T-helper 1 cell treated with Interleukin-12 subunit alpha and Interleukin-12 subunit beta and Interleukin-4 antibody, amounts not matched to agents 30 μg/mL and 1 μg/mL, for 36 hours (primary cell): ENCODE results near the gene SVIL.
"Not testable (repeated sequence)": the region's sequence is repeated elsewhere in the genome, so short reads cannot be mapped to it uniquely, and the experiment has no call there.

Experiments used
- H3K27ac Mint-ChIP-seq: one replicate; pipeline ENCODE4 v1.8.0; 2021; ENCODE audit warnings: mild to moderate bottlenecking, mixed read lengths
- H3K27me3 Mint-ChIP-seq: one replicate; pipeline ENCODE4 v1.8.0; 2021; ENCODE audit warnings: low read depth, mixed read lengths
- H3K36me3 Mint-ChIP-seq: one replicate; pipeline ENCODE4 v1.8.0; 2021; ENCODE audit warnings: low read depth, mixed read lengths
- H3K4me1 Mint-ChIP-seq: one replicate; pipeline ENCODE4 v1.8.0; 2021; ENCODE audit warnings: low read depth, mixed read lengths
- H3K4me3 Mint-ChIP-seq: one replicate; pipeline ENCODE4 v1.8.0; 2021; ENCODE audit warnings: mild to moderate bottlenecking, moderate library complexity, mixed read lengths
- H3K9me3 Mint-ChIP-seq: one replicate; pipeline ENCODE4 v1.8.0; 2021; ENCODE audit warnings: mixed read lengths

The SVIL gene

DNA sequence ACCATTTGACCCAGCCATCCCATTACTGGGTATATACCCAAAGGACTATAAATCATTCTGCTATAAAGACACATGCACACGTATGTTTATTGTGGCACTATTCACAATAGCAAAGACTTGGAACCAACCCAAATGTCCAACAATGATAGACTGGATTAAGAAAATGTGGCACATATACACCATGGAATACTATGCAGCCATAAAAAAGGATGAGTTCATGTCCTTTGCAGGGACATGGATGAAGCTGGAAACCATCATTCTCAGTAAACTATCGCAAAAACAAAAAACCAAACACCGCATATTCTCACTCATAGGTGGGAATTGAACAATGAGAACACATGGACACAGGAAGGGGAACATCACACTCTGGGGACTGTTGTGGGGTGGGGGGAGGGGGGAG lies 85.3 kb downstream of the SVIL start:
- not testable (repeated sequence) for H3K27ac Mint-ChIP-seq, H3K9me3 Mint-ChIP-seq, H3K27me3 Mint-ChIP-seq, H3K4me3 Mint-ChIP-seq
- H3K4me1 Mint-ChIP-seq = peaks cover 14% of the 10 kb centered on the region
- H3K36me3 Mint-ChIP-seq = peaks cover 13% of the 10 kb centered on the region

DNA sequence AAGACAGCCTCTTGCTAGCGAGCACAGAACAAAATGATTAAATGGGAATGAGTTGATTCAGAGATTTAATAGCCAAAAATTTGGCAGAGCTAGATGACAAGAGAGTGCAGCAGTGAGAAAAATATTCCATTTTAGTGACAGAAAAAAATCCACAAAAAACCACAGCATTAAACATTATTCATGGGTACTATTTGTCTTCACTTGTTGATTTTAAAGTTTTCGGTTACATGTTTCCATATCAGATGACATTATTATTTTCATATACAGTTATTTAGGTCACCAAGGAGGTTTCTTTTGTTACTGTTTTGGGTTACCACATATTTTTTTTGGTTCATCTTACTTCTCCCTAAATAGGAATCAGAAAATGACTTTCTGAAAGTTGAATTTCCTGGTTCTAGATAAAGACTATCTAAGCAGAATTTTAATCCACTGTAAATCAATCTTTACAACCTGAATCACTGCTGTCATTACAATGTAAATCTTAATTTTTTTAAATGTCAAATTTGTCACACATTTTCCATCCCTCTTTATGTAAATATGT lies 87.9 kb downstream of the SVIL start:
- Mint-ChIP-seq H3K4me1 (peaks cover 13% of the 10 kb centered on the region), H3K4me3 (no peak overlapping the region), H3K27me3 (no peaks in the 10 kb centered on the region), H3K27ac (no peak overlapping the region), H3K36me3 (peaks cover 13% of the 10 kb centered on the region), H3K9me3 (no peaks in the 10 kb centered on the region)

DNA sequence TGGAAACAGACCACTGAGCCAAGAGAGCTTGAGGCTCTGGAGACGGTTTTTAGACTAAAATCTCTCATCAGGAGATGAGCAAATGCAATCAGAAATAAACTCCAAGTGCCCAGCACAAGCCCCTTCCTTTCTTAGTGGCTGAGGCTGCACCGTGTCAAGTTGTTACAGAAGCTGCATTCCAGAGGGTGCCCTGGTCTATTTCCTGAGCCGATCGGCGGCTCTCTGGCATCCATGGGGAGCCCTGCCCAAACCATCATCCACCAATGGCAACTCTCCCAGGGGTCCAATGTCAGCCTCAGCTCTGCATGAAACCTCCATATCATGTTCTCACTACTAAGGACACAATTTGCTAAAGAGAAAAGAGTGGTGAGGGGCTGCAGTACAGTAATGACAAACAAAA lies 89.6 kb downstream of the SVIL start:
- H3K36me3 Mint-ChIP-seq = peaks cover 5% of the 10 kb centered on the region
- no peak overlapping the region for H3K27ac Mint-ChIP-seq
- peaks cover 13% of the 10 kb centered on the region for H3K4me1 Mint-ChIP-seq
- no peaks in the 10 kb centered on the region for H3K9me3 Mint-ChIP-seq
- H3K4me3 Mint-ChIP-seq = no peak overlapping the region
- H3K27me3 Mint-ChIP-seq = no peaks in the 10 kb centered on the region

DNA sequence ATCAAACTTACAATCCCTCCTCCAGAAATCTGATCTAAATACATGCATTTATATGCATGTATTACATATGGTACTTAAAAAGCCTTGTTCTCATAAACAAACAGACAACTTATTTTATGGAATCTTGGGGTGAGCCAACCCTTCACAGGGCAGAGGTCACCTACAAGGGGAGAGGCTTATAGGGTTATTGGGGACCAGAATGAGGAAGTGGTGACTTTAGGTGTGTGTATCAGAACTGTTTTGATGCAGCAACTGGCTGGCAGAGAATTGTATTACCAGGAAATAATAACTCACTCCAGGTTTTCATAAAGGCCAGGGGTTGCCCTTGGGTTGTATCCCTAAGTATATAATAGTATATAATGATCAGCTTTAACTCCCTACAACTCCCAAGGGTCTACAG lies 91.1 kb downstream of the SVIL start:
- H3K27me3 Mint-ChIP-seq = no peaks in the 10 kb centered on the region
- peaks cover 13% of the 10 kb centered on the region for H3K4me1 Mint-ChIP-seq
- no peak overlapping the region for H3K27ac Mint-ChIP-seq
- H3K36me3 Mint-ChIP-seq = peaks cover 4% of the 10 kb centered on the region
- H3K4me3 Mint-ChIP-seq = no peak overlapping the region
- H3K9me3 Mint-ChIP-seq = no peaks in the 10 kb centered on the region

DNA sequence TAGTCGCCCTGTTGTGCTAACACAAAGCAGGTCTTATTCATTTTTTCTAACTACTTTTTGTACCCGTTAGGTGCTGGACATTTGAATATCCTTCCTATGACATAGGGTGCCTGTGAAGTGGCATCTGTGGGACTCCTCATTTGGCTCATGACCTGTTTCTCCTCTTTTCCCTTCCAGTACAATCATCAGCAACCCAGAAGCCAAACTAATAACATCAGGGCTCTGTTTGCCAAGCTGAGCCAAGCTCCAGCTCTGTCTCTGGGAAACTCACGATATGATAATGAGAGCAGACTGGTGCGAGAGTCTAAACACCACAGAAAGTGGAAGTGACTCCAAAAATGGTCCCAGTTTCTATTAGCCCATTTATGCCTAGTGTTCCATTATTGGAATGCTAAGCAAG lies 92.0 kb downstream of the SVIL start:
- Mint-ChIP-seq H3K4me3 (no peak overlapping the region), H3K27me3 (no peaks in the 10 kb centered on the region), H3K9me3 (no peaks in the 10 kb centered on the region), H3K36me3 (no peaks in the 10 kb centered on the region), H3K27ac (no peak overlapping the region), H3K4me1 (peaks cover 3% of the 10 kb centered on the region)

DNA sequence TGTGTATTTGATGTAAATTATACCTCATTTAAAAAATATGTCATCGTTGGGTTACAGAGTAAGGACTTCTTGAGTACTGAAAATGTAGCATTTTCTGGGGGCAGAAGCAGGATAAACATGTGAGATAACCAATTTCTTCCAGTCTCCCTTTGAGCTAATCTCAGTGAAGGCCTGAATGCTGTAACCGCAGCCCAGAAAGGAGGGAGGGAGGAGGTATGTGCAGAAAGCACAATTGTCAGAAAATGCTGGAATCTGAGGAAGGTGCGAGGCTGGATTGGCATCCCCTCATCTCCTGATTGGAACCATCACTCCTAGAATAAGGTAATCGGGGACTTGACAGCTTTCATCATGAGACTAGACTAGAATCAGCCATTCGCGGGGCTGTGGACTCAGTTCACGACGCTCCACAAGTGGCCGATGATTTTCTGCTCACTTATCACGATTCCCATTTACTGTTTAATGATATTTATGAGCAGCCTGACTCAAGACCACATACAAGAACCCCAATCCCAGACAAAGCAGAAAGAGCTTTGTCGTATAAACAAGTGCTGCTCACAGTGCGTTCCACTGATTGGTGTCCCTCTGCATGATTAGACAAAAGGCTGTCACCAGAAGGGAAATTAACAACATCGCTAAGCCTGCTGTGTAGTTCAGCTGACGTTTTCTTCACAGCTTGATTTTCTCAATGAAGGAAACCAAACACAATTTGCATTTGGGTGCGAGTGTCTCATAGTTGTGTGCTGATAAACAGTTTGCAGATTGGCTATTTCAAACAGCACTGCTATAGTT lies 93.2 kb downstream of the SVIL start:
- Mint-ChIP-seq H3K36me3 (no peaks in the 10 kb centered on the region), H3K4me1 (peaks cover 2% of the 10 kb centered on the region), H3K27me3 (no peaks in the 10 kb centered on the region), H3K27ac (no peak overlapping the region), H3K4me3 (no peak overlapping the region), H3K9me3 (no peaks in the 10 kb centered on the region)

DNA sequence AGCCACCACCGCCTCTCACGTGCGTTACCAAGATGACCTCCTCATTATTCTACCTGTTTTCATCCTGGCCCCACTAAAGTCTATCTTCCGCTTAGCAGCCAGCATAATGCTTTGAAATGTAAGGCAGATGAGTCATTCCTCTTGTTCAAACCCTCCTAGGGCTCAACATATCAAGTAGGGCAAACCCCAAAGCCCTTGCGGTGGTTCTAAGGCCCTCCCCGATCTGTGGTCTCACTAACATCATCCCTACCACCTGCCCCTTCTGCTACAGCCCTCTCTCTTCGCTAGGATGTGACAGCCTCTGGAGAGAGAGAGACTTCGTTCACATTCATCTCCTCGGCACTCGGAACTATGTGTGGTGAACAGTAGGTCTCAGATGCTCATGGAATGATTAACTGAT lies 94.8 kb downstream of the SVIL start:
- H3K4me3 Mint-ChIP-seq = no peak overlapping the region
- no peaks in the 10 kb centered on the region for H3K36me3 Mint-ChIP-seq
- H3K4me1 Mint-ChIP-seq = peaks cover 4% of the 10 kb centered on the region
- H3K27me3 Mint-ChIP-seq = no peaks in the 10 kb centered on the region
- no peak overlapping the region for H3K27ac Mint-ChIP-seq
- no peaks in the 10 kb centered on the region for H3K9me3 Mint-ChIP-seq

DNA sequence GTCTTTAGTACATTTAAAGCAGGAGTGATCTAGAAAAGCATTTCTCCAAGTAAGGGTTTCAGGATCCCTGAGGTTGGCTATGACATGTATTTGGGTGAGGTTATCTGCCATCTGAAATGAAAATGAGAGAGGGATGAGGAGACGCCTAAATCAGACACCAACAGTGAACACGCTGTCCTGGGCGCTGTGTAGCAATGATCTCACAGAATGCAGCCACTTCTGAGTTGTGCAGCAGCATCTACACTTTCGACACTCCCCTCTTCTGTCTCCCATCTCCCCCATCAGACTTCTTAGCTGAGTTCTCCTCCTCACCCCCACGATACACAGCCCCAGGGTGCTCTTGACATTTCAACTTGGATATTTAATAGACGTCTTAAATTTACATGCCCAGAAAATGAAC lies 95.4 kb downstream of the SVIL start:
- H3K27me3 Mint-ChIP-seq = no peaks in the 10 kb centered on the region
- no peaks in the 10 kb centered on the region for H3K9me3 Mint-ChIP-seq
- H3K36me3 Mint-ChIP-seq = no peaks in the 10 kb centered on the region
- no peak overlapping the region for H3K4me3 Mint-ChIP-seq
- no peak overlapping the region for H3K27ac Mint-ChIP-seq
- peaks cover 4% of the 10 kb centered on the region for H3K4me1 Mint-ChIP-seq

DNA sequence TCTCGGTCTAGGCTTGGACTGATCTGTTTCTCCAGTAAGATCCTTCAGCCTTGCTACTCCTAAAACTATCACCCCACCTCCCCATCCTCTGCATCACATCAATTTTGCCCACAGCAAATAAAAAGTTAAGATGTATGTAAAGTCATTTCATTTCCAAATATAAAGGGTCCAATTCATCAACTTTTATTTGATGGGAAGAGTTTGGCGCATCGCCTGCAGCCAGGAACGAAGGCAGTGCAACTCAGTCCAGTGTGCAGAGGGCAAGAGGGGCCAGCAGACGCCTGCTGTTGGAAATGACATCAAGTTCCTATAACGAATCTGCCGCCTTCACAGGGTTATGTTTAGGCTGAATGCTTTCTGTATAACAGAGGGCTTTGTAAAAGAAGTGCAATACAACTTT lies 97.0 kb downstream of the SVIL start:
- Mint-ChIP-seq H3K9me3 (no peaks in the 10 kb centered on the region), H3K4me3 (no peak overlapping the region), H3K36me3 (no peaks in the 10 kb centered on the region), H3K27ac (no peak overlapping the region), H3K4me1 (peaks cover 2% of the 10 kb centered on the region), H3K27me3 (no peaks in the 10 kb centered on the region)

DNA sequence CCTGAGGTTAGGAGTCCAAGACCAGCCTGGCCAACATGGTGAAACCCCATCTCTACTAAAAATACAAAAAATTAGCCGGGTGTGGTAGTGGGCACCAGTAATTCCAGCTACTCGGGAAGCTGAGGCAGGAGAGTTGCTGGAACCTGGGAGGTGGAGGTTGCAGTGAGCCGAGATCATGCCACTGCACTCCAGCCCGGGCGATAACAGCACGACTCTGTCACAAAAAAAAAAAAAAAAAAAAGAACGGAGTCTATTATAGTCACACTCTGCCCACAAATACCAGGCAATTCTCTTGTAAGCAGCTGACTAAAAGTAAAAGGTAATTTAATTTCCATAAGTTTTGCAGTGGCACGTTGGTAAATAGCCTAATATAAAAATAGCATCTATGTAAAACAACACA lies 98.1 kb downstream of the SVIL start:
- not testable (repeated sequence) for H3K27me3 Mint-ChIP-seq, H3K4me3 Mint-ChIP-seq, H3K4me1 Mint-ChIP-seq, H3K9me3 Mint-ChIP-seq, H3K27ac Mint-ChIP-seq, H3K36me3 Mint-ChIP-seq

DNA sequence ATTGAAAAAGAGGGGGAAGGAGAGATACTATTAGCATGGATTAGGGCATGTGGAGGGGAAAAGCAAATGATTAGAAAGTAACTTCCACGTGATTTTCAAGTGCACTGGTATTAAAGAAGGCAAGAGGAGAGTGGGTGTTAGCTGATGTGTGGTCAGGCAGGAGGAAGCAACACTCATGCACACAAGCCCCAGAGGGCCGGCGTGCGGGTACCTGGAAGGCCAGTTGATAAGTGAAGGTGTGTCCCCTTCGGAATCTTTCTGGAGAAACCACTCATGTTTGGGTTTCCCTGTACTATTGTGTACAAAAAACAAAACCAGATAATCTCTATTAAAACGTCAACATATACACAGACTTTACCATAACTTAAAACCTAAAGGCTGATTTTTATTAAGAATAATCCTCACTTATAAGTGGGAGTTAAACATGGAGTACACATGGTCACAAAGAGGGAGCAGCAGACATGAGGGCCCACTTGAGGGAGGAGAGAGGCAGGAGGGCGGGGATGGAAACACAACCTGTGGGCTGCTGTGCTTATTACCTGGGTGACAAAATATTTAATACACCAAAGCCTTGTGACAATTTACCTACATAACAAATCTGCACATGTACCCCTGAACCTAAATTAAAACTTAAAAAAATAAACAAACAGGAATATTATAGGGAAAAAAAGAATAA lies 98.9 kb downstream of the SVIL start:
- Mint-ChIP-seq H3K4me1 (peaks cover 2% of the 10 kb centered on the region), H3K9me3 (no peaks in the 10 kb centered on the region), H3K36me3 (no peaks in the 10 kb centered on the region), H3K27ac (no peak overlapping the region), H3K4me3 (no peak overlapping the region), H3K27me3 (no peaks in the 10 kb centered on the region)

DNA sequence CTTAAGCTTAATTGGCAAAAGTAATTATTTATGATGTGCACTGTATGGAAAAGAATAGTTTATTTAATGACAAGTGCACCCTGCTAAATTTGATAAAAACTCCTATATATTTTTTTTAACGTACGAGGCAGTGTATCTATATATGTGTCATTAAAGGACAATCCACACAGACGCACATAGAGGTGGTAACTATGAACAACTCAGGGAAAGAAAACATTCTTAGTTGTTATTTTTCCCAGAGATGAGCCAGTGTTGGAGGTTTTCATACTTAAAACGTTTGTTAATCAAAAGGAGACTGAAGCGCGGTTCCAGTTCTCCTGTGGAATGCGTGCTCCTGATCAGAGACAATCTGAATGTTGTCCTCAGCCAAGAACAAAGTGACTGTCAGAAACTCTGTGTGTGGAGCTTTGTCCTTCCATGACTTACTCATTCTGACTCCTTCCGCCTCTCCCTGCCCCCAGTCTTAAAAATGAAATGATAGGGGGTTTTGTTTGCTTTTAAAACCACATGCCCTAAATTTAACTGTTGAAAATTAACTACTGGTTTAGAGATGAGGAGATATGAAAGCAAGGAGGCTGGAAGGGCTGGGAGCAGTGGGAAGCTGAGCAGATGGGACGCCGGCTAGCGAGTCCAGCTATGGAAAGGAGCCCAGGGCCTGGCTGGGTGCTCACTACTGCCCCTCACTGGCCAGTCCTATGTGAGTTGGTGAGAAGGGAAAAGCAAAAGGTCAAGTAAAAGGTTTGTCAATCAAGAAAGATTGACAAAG lies 99.6 kb downstream of the SVIL start:
- no peaks in the 10 kb centered on the region for H3K36me3 Mint-ChIP-seq
- no peak overlapping the region for H3K4me3 Mint-ChIP-seq
- peaks cover 2% of the 10 kb centered on the region for H3K4me1 Mint-ChIP-seq
- H3K27ac Mint-ChIP-seq = no peak overlapping the region
- H3K9me3 Mint-ChIP-seq = no peaks in the 10 kb centered on the region
- H3K27me3 Mint-ChIP-seq = no peaks in the 10 kb centered on the region

DNA sequence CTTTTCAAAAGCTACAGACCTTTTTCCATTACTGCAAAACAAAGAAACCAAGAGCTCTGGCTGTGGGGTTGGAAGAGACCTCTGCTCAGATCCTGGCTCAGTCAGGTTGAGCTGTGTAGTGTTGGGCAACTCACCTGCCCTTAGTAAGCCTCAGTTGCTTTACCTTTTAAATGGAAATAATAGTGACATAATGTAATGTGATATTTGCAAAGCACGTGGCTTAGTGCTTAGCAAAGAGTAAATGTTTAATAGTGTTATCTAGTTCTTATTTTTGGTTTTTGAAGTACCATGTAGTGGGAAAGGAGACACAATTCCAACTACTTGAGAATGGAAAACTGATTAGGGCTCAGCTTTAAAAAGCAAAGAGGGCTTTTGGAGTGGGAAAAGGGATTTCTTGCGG lies 100.2 kb downstream of the SVIL start:
- Mint-ChIP-seq H3K36me3 (no peaks in the 10 kb centered on the region), H3K27ac (no peak overlapping the region), H3K27me3 (no peaks in the 10 kb centered on the region), H3K9me3 (no peaks in the 10 kb centered on the region), H3K4me1 (peaks cover 2% of the 10 kb centered on the region), H3K4me3 (no peak overlapping the region)

DNA sequence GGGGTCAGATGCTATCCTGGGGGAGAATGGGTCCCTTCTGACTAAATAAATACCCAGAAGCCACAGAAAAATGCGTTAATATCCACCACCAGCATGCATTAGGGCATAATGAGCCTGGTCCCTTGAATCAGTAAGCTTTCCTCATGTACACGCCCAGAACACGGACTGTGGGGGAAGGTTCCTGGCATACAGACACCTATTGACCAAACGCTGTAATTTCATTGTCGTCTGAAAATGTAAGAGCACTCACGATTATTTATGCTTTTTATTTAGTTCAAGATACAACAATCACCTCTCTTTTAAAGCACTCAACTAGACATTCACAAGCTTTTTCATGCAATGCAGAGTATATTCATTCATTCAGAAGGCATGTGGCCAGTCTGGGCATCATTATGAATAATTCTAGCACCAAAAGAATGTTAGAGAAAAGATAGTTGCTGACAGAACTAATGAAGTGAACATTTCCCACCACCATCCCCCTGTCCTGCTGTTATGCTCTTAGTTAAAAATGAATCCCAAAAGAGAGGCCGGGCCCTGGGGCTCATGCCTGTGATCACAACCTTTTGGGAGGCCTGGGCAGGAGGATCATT lies 101.0 kb downstream of the SVIL start:
- Mint-ChIP-seq H3K27me3 (no peaks in the 10 kb centered on the region), H3K27ac (no peak overlapping the region), H3K4me3 (no peak overlapping the region), H3K36me3 (no peaks in the 10 kb centered on the region), H3K9me3 (no peaks in the 10 kb centered on the region), H3K4me1 (peaks cover 2% of the 10 kb centered on the region)
